ENCODE data around the gene SSH3.
A peak's percentile ranks its signal among the peaks of the same experiment; 100 is the strongest.

Gene SSH3

GRCh38 chr11:67349036-67349435 lies 45.7 kb downstream of the SSH3 start:
- no peak for DNase-seq (ENCODE audit: low read depth)

GRCh38 chr11:67349457-67349856 lies 46.1 kb downstream of the SSH3 start:
- no peak for DNase-seq (ENCODE audit: low read depth)

- no peak for DNase-seq (ENCODE audit: low read depth)
Measured at GRCh38 chr11:67349928-67350465, 46.7 kb downstream of the SSH3 start.

GRCh38 chr11:67351275-67352005 lies 48.1 kb downstream of the SSH3 start:
- no peak for DNase-seq (ENCODE audit: low read depth)

GRCh38 chr11:67352546-67353316 lies 49.4 kb downstream of the SSH3 start:
- no peak for DNase-seq (ENCODE audit: low read depth)

GRCh38 chr11:67353317-67354074 lies 50.2 kb downstream of the SSH3 start, which contains the start of gene POLD4:
TSS of gene POLD4 (minus strand) at chr11:67353546. CDS start at chr11:67353399, 147 bp downstream.
- DNase-seq (ENCODE audit: low read depth): peak; percentile 93

GRCh38 chr11:67354075-67355022 lies 51.0 kb downstream of the SSH3 start:
- DNase-seq (ENCODE audit: low read depth): no peak

- no peak for DNase-seq (ENCODE audit: low read depth)
Measured at GRCh38 chr11:67355023-67355793, 51.9 kb downstream of the SSH3 start.

- no peak for DNase-seq (ENCODE audit: low read depth)
Measured at GRCh38 chr11:67355794-67356386, 52.6 kb downstream of the SSH3 start.

- DNase-seq (ENCODE audit: low read depth): no peak
Measured at GRCh38 chr11:67356387-67356863, 53.1 kb downstream of the SSH3 start.

GRCh38 chr11:67356864-67357561 lies 53.7 kb downstream of the SSH3 start:
- no peak for DNase-seq (ENCODE audit: low read depth)

- DNase-seq (ENCODE audit: low read depth): no peak
Measured at GRCh38 chr11:67357831-67358670, 54.7 kb downstream of the SSH3 start.

All from stimulated activated CD8-positive, alpha-beta memory T cell treated with anti-CD3 and anti-CD28 coated beads, Interleukin-7, amount 100 ng/mL, for 24 hours (primary cell).